ENCODE measurements around the gene HNRNPAB.
"Not testable (repeated sequence)": the region's sequence is repeated elsewhere in the genome, so short reads cannot be mapped to it uniquely, and the experiment has no call there.

HNRNPAB gene

GRCh38 chr5:178232124-178232919, 28.0 kb downstream of the HNRNPAB start, which contains the start of gene PHYKPL:
PHYKPL (minus strand) TSS chr5:178232802; CDS start chr5:178232550, 252 bp downstream.
- peak; percentile 71 for DNase-seq

DNA sequence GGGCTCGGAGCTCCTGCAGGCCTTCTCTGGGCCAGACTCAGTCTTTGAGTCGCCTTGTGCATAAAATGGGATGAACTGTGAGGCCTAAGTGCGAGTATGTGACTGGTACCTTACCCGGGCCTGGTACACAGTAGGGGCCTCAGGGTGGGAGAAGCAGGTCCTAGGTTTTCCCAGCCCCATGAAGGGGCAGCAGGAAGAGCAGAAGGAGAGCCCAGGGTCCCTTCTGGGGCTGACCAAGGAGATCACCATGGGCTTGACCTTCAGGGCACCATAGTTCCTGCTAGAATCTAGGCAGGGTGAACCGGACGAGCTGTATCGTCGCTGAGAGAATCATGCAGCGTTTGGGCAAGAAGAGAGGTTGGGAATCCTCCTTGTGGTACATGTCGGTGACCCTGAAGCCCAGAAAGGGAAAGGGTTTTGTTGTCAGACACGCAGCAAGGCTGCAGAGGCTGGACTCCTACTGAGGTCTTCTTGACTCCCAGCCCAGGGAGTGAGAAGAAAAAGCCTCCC, 28.6 kb downstream of the HNRNPAB start:
- no peak for DNase-seq

GRCh38 chr5:178234121-178234749, 29.9 kb downstream of the HNRNPAB start:
- DNase-seq = no peak

GRCh38 chr5:178234750-178235587, 30.6 kb downstream of the HNRNPAB start:
- DNase-seq = peak; percentile 78

DNA sequence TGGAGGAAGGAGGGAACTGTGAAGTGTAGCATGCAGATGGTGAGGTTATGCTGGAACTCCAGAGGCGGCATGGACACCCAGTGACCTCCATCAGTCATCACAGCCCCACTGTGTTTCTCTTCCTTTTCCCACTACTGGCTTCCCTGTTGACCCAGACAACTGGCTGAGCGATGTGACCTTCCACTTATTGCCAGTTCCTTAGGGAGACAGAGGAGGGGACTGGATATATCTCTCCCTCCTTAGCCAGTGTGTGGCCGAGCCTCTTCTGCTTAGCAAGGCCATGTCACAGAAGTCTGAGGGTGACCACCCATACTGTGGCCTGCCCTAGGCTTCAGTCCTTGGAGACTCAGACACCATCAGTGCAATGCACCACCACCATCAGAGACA, 31.2 kb downstream of the HNRNPAB start:
- no peak for DNase-seq

- no peak for DNase-seq
Measured at GRCh38 chr5:178236126-178236525, 31.8 kb downstream of the HNRNPAB start.

- DNase-seq = no peak
Measured at GRCh38 chr5:178236679-178237078, 32.3 kb downstream of the HNRNPAB start.

GRCh38 chr5:178237431-178238312, 33.3 kb downstream of the HNRNPAB start:
- DNase-seq = no peak

DNA sequence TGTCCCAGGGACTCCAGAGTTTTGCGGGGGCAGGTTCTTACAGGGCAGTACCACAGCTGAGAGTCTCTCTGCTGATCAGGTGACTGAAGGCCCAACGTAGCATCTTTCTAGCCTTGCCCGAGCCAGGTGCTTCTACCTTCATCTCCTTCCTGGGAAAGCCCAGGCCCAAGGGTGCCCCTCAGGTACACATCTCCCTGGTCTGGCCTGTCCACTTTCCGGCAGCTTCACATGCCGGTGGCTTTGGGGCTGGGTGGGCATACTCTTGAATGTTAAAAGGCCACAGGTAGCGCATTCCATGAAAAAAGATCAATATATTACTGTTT, 33.9 kb downstream of the HNRNPAB start:
- DNase-seq = no peak

DNA sequence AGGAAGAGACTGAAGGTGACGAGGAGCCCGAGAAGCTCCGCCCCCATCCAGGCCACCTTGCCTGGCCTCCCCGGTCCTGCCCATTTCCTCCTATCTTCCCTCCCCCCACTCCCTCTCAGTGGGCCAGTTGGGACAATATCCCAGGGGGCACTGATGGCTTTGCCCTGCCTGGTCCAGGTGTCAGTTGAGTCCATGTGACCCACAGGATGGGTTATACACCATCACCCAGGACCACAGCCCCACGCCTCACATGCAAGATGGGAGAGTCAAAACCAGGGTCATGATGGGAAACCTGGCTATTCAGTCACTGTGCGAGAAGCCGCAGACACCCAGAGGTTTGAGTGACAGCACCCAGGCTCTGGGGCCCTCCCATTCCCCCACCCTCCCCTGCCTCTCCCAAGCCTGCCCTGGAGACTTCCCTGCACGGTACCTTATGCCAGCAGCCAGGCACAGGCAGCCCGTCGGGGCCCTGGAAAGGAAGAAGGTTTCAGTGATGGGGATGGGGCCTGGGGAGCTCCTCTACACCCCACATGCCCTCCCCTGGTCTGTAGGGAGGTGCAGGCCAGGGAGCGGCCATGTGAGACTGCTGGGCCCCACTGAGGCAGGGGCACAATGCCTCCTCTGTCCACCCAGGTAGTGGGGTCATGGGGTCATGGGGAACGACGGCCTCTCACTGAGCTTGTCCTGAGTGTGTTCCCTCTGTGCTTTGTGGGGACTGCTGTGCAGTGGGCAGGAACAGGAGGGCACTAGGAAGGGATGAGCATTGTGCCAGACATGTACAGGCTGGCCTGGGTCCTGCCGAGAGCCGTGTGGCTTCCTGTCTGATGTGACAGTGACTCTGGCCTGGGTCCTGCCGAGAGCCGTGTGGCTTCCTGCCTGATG, 34.6 kb downstream of the HNRNPAB start:
- DNase-seq = no peak

DNA sequence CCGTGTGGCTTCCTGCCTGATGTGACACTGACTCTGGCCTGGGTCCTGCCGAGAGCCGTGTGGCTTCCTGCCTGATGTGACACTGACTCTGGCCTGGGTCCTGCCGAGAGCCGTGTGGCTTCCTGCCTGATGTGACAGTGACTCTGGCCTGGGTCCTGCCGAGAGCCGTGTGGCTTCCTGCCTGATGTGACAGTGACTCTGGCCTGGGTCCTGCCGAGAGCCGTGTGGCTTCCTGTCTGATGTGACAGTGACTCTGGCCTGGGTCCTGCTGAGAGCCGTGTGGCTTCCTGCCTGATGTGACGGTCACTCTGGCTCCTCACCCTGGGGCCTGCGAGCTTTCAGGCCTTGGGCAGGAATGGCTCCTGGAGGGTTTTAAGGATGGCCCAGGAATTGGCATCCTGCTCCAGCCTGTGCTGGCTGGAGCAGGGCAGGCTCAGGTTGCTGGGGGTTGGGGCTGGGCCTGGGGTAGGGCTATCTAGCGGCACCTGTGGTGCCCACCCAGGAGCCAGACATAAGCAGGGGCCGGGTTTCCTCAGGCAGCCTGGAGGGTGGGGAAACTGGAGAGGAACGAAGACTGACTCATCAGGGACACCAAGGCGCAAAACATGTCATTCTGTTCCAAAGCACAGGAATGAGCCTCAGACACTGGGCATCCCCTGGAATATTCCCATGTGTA, 35.4 kb downstream of the HNRNPAB start:
- not testable (repeated sequence) for DNase-seq

DNA sequence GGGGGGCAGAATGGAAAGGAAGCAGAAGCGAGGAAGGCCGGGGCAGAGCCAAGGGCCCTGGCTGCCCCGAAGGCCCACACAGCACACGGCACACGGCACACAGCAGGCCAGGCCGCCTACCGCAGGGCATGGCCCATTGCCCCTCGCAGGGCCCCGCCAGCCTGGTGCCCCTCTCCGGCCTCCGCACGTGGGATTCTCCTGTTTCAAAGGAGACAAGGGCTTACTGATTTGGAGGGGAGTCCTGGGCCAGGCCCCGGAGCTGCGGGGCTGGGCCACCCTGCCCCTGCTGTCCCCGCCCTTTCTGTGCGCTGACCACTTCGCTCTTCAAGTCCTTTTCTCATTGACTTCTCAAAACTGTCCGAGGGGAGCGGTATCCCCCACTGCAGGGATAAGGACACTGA, 36.0 kb downstream of the HNRNPAB start:
- DNase-seq = no peak

DNA sequence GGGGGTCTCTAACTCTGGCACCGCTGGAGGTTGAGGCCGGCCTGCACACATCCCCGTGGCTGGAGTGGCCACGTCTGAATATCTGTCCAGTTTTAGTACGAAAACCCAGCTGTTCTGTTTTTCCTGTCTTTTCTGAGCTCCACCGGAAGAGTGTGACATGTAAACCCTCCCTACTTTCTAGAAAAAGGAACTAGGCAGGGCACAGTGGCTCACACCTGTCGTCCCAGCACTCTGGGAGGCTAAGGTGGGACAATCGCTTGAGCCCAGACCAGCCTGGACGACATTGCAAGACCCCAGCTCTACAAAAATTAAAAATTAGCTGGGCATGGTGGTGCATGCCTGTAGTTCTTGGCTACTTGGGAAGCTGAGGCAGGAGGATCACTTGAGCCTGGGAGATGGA, 36.4 kb downstream of the HNRNPAB start:
- no peak for DNase-seq

DNA sequence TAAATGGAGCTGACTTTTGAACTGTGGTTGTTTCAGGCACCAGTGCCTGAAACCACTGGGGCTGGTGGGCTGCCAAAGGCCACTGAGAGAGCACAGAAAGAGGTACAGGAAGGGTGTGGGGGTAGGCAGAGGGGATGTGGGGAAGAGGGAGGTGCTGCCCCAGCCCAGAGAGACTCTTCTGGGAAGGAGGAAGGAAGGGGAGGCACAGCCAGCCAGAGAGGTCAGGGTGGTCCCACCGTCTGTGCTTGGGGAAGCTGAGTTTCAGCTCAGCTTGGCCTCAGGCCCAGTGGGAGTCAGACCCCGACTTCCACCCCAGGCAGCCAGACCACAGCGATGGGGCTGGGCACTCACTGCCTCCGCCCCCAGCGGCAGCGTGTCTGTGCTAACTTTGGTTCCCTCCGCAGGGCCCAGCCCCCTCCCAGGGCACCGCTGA, 36.9 kb downstream of the HNRNPAB start:
- DNase-seq = no peak

DNA sequence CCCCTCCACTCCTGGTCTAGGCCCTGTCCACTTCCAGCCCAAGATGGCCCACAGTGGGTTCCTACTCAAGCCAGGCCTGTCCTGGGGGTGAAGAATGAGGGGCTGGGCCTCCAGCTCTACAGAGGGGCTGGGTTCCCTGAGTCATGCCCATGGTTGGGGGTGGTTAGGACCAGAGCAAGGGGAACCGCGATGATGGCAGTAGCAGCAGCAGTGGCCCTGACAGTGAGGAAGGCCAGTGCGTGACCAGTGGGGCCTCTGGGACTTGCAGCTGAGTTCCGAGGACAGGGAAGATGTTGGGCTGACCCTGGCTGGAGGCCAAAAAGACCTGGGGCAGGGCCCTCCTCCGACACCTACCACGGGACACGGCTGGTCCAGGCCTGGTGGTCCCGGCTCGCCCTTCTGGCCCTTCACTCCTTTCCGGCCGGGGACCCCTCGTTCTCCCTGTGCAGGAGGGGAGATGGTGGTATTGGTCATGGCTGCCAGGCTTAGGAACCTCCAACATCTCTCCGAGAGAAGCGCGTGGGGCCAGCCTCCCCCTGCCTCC, 37.4 kb downstream of the HNRNPAB start:
- DNase-seq = no peak

DNA sequence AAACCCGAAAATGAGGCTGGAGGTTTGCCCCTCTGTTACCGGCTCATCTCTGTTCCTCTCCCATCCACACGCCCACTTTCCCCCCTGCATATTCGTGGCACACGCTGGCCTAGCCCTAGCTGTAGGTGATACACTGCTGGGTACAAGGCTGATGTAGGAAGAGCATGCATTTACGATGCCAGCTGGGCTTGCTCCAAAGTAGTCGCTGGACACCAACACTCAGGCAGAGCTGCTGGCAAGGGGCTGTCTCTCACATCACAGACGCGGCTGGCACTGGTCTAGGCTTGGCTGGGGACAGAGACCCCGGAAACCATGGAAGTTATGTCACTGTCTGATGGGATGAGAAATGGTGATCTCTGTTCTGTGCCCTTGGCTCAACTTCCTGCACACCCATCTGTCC, 38.1 kb downstream of the HNRNPAB start:
- DNase-seq = no peak

DNA sequence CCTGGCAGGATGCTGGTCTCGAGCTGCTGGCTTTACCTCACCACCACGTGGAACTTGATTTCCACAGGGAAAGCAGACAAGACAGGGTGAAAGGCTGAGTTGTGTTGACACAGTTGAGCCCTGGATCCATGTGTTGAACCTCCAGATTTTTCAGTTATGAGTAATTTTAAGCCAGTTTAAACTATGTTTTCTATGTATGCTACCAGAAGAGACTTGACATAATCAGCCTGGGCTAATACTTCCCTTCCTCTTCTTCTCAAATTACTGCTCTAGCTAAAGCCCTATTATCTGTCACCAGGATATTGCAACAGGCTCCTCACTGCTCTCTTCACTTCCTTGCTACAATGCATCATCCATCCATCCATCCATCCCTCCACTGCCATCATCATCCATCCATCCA, 40.2 kb downstream of the HNRNPAB start:
- no peak for DNase-seq

- no peak for DNase-seq
Measured at GRCh38 chr5:178245389-178245788, 41.1 kb downstream of the HNRNPAB start.

DNA sequence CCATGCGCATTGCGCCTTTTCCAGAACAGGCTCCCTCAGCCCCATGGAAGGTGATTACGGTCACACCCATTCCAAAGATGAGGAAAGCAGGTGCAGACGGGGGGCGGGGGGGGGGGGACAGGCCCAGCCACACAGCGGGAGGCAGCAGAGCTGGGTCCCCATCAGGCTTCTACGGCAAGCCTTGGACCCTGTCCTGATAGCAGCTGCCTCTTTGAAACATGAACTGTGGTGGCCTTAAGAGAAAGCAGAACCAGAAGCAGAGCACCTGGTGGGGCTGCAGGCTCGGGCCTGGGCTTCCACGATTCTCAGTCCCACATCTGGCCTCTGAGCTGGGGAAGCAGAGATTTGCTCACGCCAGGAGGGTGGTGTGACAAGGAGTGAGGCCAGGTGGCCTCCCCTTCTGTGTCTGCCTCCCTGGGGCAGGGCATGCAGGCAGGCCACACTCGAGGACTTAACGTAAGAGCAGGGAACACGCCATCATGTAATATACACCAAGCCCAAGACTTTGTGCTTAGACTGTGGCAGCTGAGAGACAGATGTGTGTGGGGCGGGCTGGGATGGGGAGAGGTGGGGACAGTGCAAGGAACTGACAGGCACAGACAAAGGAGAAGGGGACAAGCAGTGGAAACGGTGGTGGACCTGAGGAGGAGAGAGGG, 42.4 kb downstream of the HNRNPAB start:
- no peak for DNase-seq

All from stimulated activated CD4-positive, alpha-beta T cell treated with anti-CD3 and anti-CD28 coated beads, Interleukin-4, amount 100 ng/mL, for 1 hour (primary cell).